GM18870 (cell line): Measurements from ENCODE around the gene DAPK2.

ENCODE experiments used
- ATAC-seq: cut with Tn5 transposase; IDR thresholded peaks from one replicate; pipeline ENCODE4 v1.9.1; 2021; ENCODE audit warnings: moderate library complexity; ENCODE audit not compliant: unreplicated experiment

Gene DAPK2

GRCh38 chr15:63945007-63945788 is 101.1 kb downstream of the DAPK2 start:
- ATAC-seq, result no peak

GRCh38 chr15:63944681-63944955 is 101.7 kb downstream of the DAPK2 start:
- ATAC-seq, result no peak

GRCh38 chr15:63943829-63944680 is 102.2 kb downstream of the DAPK2 start:
- ATAC-seq, result no peak

- ATAC-seq, result no peak
Observed at GRCh38 chr15:63942486-63943365, 103.6 kb downstream of the DAPK2 start.

- no peak for ATAC-seq
Observed at GRCh38 chr15:63941698-63942465, 104.4 kb downstream of the DAPK2 start.

GRCh38 chr15:63940966-63941620 is 105.2 kb downstream of the DAPK2 start:
- ATAC-seq, result no peak

- ATAC-seq, result no peak
Observed at GRCh38 chr15:63939531-63940130, 106.7 kb downstream of the DAPK2 start.

GRCh38 chr15:63938486-63939061 is 107.7 kb downstream of the DAPK2 start:
- no peak for ATAC-seq

- ATAC-seq, result no peak
Observed at GRCh38 chr15:63933522-63933921, 112.8 kb downstream of the DAPK2 start.

- no peak for ATAC-seq
Observed at GRCh38 chr15:63931556-63931955, 114.7 kb downstream of the DAPK2 start.

GRCh38 chr15:63930034-63930433 is 116.3 kb downstream of the DAPK2 start:
- ATAC-seq, result no peak

GRCh38 chr15:63928185-63928842 is 118.0 kb downstream of the DAPK2 start:
- no peak for ATAC-seq

- no peak for ATAC-seq
Observed at GRCh38 chr15:63923993-63924950, 122.0 kb downstream of the DAPK2 start.

- no peak for ATAC-seq
Observed at GRCh38 chr15:63922916-63923315, 123.4 kb downstream of the DAPK2 start.

GRCh38 chr15:63922261-63922904 is 123.9 kb downstream of the DAPK2 start:
- no peak for ATAC-seq

GRCh38 chr15:63920504-63921175 is 125.6 kb downstream of the DAPK2 start:
- ATAC-seq, result no peak

GRCh38 chr15:63918901-63919348 is 127.4 kb downstream of the DAPK2 start:
- ATAC-seq, result no peak
